PFSK-1 (cell line): ENCODE results near the gene IRX4.

Experiments
- FOXP2 ChIP-seq: optimal IDR thresholded peaks from 2 replicates; pipeline ENCODE3; 2011; ENCODE audit warnings: borderline replicate concordance, control low read depth, inconsistent platforms; ENCODE audit not compliant: insufficient read depth; ENCODE audit errors: extremely low read length, extremely low read depth
- REST ChIP-seq, 2 experiments: IDR thresholded peaks; 2 replicates each; pipeline versions ENCODE4 v1.6.1 to v1.8.0; 2011 to 2012; ENCODE audit warnings: low read depth in 2 of 2, low read length in 2 of 2, control low read depth in 1 of 2, inconsistent platforms in 1 of 2, mild to moderate bottlenecking in 1 of 2, moderate library complexity in 1 of 2; ENCODE audit not compliant: insufficient read depth in 1 of 2

GRCh38 chr5:1884678-1885403, 2.1 kb upstream of the IRX4 start:
- no peak for TF ChIP-seq REST (IDR thresholded peaks at IDR 0.05; ENCODE audit: insufficient read depth in 1 of 2, low read depth in 2 of 2, low read length in 2 of 2)
- no peak for TF ChIP-seq FOXP2
